Epithelial cell of esophagus (primary cell): Measurements from ENCODE around the gene SALL4.

ENCODE experiments used
- DNase-seq: peaks from one replicate; pipeline ENCODE4 v3.0.0; 2010; ENCODE audit warnings: low read depth
- H3K4me3 ChIP-seq: 2 replicates; pipeline ENCODE4 v1.5.1; 2011; ENCODE audit warnings: mild to moderate bottlenecking, low read length, control low read depth
- TF ChIP-seq, protein P1 (sequence below): IDR thresholded peaks from 2 replicates; pipeline ENCODE4 v1.5.1; 2011; ENCODE audit warnings: low read depth, mild to moderate bottlenecking, low read length, control low read depth, inconsistent platforms; ENCODE audit not compliant: insufficient read depth; ENCODE audit errors: missing control alignments

SALL4 gene

GRCh38 chr20:51797357-51798025, 4.8 kb downstream of the SALL4 start:
- DNase-seq = no peak
- TF ChIP-seq, protein P1, sequence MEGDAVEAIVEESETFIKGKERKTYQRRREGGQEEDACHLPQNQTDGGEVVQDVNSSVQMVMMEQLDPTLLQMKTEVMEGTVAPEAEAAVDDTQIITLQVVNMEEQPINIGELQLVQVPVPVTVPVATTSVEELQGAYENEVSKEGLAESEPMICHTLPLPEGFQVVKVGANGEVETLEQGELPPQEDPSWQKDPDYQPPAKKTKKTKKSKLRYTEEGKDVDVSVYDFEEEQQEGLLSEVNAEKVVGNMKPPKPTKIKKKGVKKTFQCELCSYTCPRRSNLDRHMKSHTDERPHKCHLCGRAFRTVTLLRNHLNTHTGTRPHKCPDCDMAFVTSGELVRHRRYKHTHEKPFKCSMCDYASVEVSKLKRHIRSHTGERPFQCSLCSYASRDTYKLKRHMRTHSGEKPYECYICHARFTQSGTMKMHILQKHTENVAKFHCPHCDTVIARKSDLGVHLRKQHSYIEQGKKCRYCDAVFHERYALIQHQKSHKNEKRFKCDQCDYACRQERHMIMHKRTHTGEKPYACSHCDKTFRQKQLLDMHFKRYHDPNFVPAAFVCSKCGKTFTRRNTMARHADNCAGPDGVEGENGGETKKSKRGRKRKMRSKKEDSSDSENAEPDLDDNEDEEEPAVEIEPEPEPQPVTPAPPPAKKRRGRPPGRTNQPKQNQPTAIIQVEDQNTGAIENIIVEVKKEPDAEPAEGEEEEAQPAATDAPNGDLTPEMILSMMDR = no peak
- no peak overlapping the region for H3K4me3 ChIP-seq

DNA sequence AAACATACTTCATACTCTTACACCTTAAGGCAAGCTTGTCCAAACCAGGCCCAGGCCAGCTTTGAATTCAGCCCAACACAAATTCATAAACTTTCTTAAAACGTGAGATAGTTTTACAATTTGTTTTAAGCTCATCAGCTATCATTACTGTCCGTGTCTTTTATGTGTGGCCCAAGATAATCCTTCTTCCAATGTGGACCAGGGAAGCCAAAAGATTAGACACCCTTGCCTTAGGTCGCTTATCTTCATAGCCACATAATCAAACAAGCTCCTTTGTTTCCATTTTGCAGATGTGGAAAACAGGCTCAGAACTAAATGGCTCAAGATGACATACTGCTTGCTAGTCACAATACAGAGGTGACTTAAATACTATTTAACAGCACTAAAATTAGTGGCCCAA, 6.0 kb downstream of the SALL4 start:
- DNase-seq = no peak
- no peak overlapping the region for H3K4me3 ChIP-seq
- TF ChIP-seq, protein P1 = no peak

DNA sequence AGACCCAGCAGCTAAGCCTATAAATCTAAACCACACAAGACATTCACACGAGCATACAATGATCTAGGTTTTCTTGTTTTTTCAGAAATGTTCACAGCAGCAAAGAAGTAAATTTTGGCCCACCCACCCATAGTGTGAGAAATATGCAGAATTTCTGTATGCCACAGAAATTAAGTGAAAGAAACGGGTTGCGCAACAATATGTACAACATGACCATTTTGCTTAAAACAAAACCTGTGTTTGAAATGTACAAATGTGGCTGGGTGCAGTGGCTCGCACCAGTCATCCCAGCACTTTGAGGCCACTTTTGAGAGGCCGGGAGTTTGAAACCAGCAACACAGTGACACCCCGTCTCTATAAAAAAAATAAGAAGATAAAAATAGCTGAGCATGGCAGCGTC, 9.4 kb downstream of the SALL4 start:
- no peak for DNase-seq
- TF ChIP-seq, protein P1 = no peak

GRCh38 chr20:51791626-51792025, 10.7 kb downstream of the SALL4 start:
- TF ChIP-seq, protein P1 = no peak
- no peak overlapping the region for H3K4me3 ChIP-seq
- DNase-seq = no peak

More for the DNA sequence above, 9.4 kb downstream of the SALL4 start:
- H3K4me3 ChIP-seq = no peak overlapping the region

- H3K4me3 ChIP-seq = no peak overlapping the region
- no peak for DNase-seq
- TF ChIP-seq, protein P1 = no peak
Observed at GRCh38 chr20:51790256-51790655, 12.1 kb downstream of the SALL4 start.

DNA sequence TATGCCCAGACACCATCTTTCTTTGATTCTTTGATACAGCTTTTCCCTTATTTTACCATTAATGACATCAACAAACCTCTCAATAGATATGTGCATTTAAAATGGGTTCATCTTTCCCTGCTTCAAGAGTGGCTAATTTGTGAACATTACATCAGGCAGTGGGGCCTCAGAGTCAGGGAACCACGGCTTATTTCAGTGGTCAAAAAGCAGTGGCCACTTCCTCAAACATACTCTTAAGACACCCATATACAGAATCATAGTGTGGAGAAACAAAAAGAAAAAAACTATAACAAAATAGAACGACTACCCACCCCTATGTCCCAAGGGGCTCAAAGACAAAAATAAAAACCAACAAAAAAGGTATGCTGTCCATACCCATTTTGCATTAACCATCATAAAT, 12.9 kb downstream of the SALL4 start:
- no peak for DNase-seq
- H3K4me3 ChIP-seq = no peak overlapping the region
- TF ChIP-seq, protein P1 = no peak

GRCh38 chr20:51788822-51789221, 13.5 kb downstream of the SALL4 start:
- H3K4me3 ChIP-seq = no peak overlapping the region
- DNase-seq = no peak
- TF ChIP-seq, protein P1 = no peak
